GM19467 (cell line): ENCODE results near the gene SMAD7.

Experiments
- ATAC-seq: cut with Tn5 transposase; IDR thresholded peaks from one replicate; pipeline ENCODE4 v1.9.1; 2021; ENCODE audit warnings: mild to moderate bottlenecking, moderate library complexity; ENCODE audit not compliant: unreplicated experiment

The SMAD7 gene

GRCh38 chr18:48986851-48987761 is 36.3 kb upstream of the SMAD7 start:
- no peak for ATAC-seq

GRCh38 chr18:48985161-48985560 is 34.4 kb upstream of the SMAD7 start:
- no peak for ATAC-seq

GRCh38 chr18:48983793-48984437 is 33.1 kb upstream of the SMAD7 start:
- no peak for ATAC-seq

- no peak for ATAC-seq
Observed at GRCh38 chr18:48982266-48982665, 31.5 kb upstream of the SMAD7 start.

GRCh38 chr18:48979944-48980890 is 29.5 kb upstream of the SMAD7 start:
- no peak for ATAC-seq

- ATAC-seq, result no peak
Observed at GRCh38 chr18:48977914-48978313, 27.1 kb upstream of the SMAD7 start.

GRCh38 chr18:48975817-48976649 is 25.3 kb upstream of the SMAD7 start:
- ATAC-seq, result peak; percentile 63

GRCh38 chr18:48975120-48975816 is 24.5 kb upstream of the SMAD7 start:
- peak; percentile 13 for ATAC-seq

- no peak for ATAC-seq
Observed at GRCh38 chr18:48974304-48975119, 23.7 kb upstream of the SMAD7 start.

GRCh38 chr18:48973731-48974130 is 23.0 kb upstream of the SMAD7 start:
- no peak for ATAC-seq

GRCh38 chr18:48968412-48969215 is 17.8 kb upstream of the SMAD7 start:
- no peak for ATAC-seq

- ATAC-seq, result no peak
Observed at GRCh38 chr18:48967545-48967944, 16.8 kb upstream of the SMAD7 start.

- ATAC-seq, result no peak
Observed at GRCh38 chr18:48966523-48966922, 15.8 kb upstream of the SMAD7 start.

- no peak for ATAC-seq
Observed at GRCh38 chr18:48963586-48964470, 13.1 kb upstream of the SMAD7 start.

- ATAC-seq, result no peak
Observed at GRCh38 chr18:48962994-48963561, 12.3 kb upstream of the SMAD7 start.

- no peak for ATAC-seq
Observed at GRCh38 chr18:48962252-48962993, 11.7 kb upstream of the SMAD7 start.
